ENCODE data around the gene ACYP2.

The ACYP2 gene

GRCh38 chr2:54289917-54290316 is 174.5 kb downstream of the ACYP2 start (continued):
- TF ChIP-seq ZNF518A (tag by site-specific recombination; conservative IDR thresholded peaks at IDR 0.05; ENCODE audit: low read depth) (no peak), ZNF341 (tag by site-specific recombination; IDR thresholded peaks at IDR 0.05; ENCODE audit: low read depth) (no peak), MZF1 (tag by site-specific recombination; IDR thresholded peaks at IDR 0.05; ENCODE audit: borderline replicate concordance) (no peak), SALL2 (tag by site-specific recombination; IDR thresholded peaks at IDR 0.05; ENCODE audit: borderline replicate concordance) (no peak), ZFHX2 (tag by site-specific recombination; conservative IDR thresholded peaks at IDR 0.05) (no peak), ZBTB8A (tag by site-specific recombination; IDR thresholded peaks at IDR 0.05) (no peak), ZNF843 (tag by site-specific recombination; IDR thresholded peaks at IDR 0.05) (no peak), YY1 (tag by site-specific recombination; IDR thresholded peaks at IDR 0.05) (no peak)

GRCh38 chr2:54290356-54291025 is 175.1 kb downstream of the ACYP2 start:
- CTCF ChIA-PET, result no interaction called here
- no peak for TF ChIP-seq FEZF1 (tag by site-specific recombination; IDR thresholded peaks at IDR 0.05)
- TF ChIP-seq ZNF777 (tag by site-specific recombination; IDR thresholded peaks at IDR 0.05; ENCODE audit: borderline replicate concordance), result no peak
- no peak for TF ChIP-seq ZNF596 (tag by site-specific recombination; IDR thresholded peaks at IDR 0.05)
- no peak for TF ChIP-seq ZNF501 (tag by site-specific recombination; IDR thresholded peaks at IDR 0.05)
- TF ChIP-seq ZNF571 (tag by site-specific recombination; IDR thresholded peaks at IDR 0.05), result no peak
- TF ChIP-seq ZNF391 (tag by site-specific recombination; IDR thresholded peaks at IDR 0.05; ENCODE audit: borderline replicate concordance, low read depth), result no peak
- TF ChIP-seq, protein P1, sequence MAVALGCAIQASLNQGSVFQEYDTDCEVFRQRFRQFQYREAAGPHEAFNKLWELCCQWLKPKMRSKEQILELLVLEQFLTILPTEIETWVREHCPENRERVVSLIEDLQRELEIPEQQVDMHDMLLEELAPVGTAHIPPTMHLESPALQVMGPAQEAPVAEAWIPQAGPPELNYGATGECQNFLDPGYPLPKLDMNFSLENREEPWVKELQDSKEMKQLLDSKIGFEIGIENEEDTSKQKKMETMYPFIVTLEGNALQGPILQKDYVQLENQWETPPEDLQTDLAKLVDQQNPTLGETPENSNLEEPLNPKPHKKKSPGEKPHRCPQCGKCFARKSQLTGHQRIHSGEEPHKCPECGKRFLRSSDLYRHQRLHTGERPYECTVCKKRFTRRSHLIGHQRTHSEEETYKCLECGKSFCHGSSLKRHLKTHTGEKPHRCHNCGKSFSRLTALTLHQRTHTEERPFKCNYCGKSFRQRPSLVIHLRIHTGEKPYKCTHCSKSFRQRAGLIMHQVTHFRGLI (tag by site-specific recombination; IDR thresholded peaks at IDR 0.05), result no peak
- TF ChIP-seq ZNF654 (tag by site-specific recombination; IDR thresholded peaks at IDR 0.05; ENCODE audit: low read depth), result no peak
- no peak for TF ChIP-seq ZNF518A (tag by site-specific recombination; conservative IDR thresholded peaks at IDR 0.05; ENCODE audit: low read depth)
- no peak for TF ChIP-seq ZNF664 (tag by site-specific recombination; IDR thresholded peaks at IDR 0.05)
- TF ChIP-seq ZBTB10 (tag by site-specific recombination; IDR thresholded peaks at IDR 0.05), result no peak
- TF ChIP-seq ZBTB17 (tag by site-specific recombination; IDR thresholded peaks at IDR 0.05), result no peak
- no peak for TF ChIP-seq ZNF146 (tag by site-specific recombination; IDR thresholded peaks at IDR 0.05)
- TF ChIP-seq, protein P2, sequence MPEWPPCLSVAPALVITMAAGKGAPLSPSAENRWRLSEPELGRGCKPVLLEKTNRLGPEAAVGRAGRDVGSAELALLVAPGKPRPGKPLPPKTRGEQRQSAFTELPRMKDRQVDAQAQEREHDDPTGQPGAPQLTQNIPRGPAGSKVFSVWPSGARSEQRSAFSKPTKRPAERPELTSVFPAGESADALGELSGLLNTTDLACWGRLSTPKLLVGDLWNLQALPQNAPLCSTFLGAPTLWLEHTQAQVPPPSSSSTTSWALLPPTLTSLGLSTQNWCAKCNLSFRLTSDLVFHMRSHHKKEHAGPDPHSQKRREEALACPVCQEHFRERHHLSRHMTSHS (tag by site-specific recombination; IDR thresholded peaks at IDR 0.05), result no peak
- no peaks in the 10 kb centered on the region for H3K4me1 ChIP-seq (ENCODE audit: control insufficient read depth, insufficient read depth, low read length)
- POLR2A ChIA-PET, result no interaction called here
- no peak overlapping the region for H3K27ac ChIP-seq (ENCODE audit: extremely low read depth, low read depth, low read length)
- no peak overlapping the region for H3K4me3 ChIP-seq (ENCODE audit: low read depth, low read length)
- H3K9me3 ChIP-seq (ENCODE audit: control insufficient read depth, insufficient read depth, low read depth, low read length), result no peaks in the 10 kb centered on the region
- no peaks in the 10 kb centered on the region for H3K36me3 ChIP-seq (ENCODE audit: control insufficient read depth in 2 of 2, insufficient read depth in 1 of 2, low read length in 2 of 2)

Measured in HEK293 (cell line).